CD1c-positive myeloid dendritic cell (primary cell): ENCODE measurements around the gene FAM168A.
"Not testable (repeated sequence)": the region's sequence is repeated elsewhere in the genome, so short reads cannot be mapped to it uniquely, and the experiment has no call there.

Experiments used
- DNase-seq: peaks from one replicate; pipeline ENCODE4 v3.0.0-alpha.2; 2016; ENCODE audit errors: extremely low spot score

Gene FAM168A

DNA sequence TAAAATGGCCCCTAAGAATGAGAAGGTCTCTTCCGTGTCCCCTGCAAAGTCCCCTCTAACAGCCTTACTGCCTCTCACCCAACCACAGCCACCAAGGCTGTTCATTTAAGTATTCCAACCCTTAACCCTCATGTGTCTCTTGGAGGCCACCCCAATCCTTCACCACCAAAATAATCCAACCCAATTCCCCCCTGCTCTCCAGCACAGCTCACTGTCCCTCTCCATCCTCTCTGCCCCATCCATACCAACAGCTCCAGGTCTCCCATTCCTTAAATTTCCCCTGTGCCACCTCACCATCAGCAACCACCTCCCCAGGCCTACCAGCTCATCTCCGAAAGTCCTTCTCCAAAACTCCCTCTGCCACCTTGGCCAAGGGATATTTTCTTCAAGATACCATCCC lies 1.4 kb downstream of the FAM168A start:
- DNase-seq, result no peak

DNA sequence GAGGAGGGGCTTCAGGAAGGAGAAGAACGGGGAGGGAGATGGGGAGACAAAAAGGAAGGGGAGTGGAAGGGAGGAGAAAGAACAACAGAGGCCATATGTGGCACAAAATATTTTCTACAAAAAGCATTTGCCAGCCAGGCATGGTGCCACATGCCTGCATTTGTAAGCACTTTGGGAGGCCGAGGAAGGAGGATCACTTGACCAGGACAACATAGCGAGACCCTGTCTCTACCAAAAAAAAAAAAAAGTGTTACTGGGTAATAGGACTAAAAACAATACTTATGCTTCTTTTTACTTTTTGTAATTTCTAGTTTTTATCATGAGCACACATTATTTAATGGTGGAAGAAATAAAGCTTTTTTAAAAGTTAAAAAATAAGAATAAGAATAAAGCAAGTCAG lies 5.3 kb downstream of the FAM168A start:
- no peak for DNase-seq

DNA sequence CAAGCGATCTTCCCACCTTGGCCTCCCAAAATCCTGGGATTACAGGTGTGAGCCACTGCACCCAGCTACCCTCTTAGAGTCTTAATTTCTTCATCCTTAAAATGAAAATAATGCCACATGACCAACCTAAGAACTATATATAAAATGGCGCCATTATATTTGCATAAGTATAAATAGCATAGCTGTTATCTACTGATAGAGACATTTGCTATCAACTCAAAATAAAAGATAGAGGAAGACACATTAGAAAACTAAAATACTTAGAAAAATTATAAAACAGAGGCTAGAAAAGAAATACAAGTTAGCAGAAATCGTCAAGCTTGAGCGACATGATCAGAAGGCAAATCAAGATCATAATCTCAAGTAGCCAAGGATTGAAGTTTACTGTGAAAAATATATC lies 6.2 kb downstream of the FAM168A start:
- no peak for DNase-seq

DNA sequence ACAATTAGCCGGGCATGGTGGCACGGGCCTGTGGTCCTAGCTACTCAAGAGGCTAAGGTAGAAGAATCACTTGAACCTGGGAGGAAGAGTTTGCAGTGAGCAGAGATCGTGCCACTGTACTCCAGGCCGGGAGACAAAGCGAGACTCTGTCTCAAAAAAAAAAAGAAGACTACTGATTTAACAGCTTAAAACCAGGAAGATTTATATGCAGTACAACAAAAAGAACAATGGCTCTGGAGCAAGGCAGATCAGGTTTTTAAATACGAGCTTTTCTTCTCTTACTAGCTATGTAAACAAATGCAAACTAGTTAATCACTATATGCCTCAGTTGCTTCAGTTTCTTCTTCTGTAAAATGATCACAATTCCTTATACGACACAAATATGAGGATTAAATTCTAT lies 6.9 kb downstream of the FAM168A start:
- no peak for DNase-seq

DNA sequence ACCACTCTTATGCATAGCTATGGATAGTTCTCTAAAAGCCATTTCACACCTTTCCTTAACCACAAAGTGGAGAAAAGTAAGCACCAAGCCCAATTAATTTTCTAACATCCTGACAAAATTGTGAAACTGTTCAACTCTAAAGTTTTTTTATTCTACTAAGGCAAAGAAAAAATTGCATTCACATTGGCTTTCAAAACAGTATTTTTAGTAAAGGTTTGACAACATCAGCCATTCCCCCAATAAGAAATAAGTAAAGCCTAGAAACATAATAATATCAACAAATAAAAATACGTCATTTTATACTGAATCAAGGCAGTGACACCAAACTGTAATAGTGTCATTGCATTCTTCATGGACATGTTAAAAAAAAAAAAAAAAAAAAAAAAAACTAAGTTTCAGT lies 11.1 kb downstream of the FAM168A start:
- DNase-seq, result no peak

DNA sequence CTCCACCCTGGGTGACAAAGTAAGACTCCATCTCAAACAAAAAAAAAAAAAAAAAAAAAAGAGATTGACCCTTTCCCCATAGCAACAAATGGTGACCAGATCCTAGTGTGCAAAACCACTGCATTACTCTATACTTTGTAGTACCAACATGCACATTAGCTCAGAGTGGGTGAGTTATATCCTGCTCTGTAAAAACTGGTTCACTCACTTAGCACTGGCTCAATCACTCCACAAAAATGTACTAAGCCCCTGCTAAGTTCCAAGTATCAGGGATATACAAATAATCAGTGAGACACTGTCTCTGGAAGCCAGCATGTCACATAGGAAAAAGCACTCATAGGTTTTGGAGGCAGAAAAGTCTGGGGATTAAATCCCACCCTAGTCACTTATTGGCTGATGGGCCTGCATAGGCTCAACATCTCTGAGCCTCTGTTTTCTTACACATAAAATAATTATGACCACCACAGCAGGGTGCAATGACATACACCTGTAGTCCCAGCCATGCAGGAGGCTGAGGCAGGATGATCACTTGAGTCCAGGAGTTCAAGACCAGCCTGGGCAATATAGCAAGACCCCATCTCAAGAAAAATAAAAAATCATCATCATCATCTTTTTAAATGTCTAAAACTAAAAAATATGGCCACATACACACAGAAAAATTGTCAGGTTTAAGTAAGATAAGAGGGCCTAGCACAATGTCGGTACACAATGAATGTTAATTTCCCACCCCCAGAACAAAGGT lies 11.9 kb downstream of the FAM168A start:
- DNase-seq, result no peak

DNA sequence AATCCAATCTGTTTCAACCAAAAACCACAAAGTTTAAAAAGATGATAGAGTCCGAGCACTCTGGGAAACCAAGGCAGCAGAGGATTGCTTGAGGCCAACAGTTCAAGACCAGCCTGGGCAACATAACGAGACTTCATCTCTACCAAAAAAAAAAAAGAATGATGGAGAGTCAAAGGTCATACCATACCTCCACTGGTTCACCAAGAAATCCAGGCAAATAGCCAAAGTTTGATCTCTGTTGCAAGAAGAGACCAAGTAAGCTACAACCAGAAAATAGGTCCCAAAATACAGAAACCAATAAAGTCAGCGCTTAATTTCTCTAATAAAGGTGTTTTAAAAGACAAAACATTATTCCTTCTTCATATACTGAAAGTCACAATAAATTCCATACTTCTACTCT lies 13.1 kb downstream of the FAM168A start:
- no peak for DNase-seq

DNA sequence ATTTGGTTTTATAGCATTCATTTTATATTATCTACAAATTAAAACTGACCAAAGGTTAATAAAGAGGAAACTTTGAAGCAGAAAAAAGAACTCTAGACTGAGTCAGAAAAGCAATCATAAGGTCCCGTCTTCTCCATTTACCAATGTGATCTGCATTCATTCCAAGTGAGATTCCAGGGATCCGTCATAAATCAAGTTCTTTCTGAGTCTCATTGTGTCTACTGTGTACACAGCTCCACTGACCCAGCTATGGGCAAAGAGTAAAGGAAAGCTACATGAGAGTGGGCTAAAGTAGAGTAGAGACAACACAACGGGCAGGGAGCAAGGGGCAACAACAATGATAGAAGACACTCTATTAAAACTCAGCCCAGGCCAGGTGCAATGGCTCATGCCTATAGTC lies 15.3 kb downstream of the FAM168A start:
- DNase-seq, result no peak

DNA sequence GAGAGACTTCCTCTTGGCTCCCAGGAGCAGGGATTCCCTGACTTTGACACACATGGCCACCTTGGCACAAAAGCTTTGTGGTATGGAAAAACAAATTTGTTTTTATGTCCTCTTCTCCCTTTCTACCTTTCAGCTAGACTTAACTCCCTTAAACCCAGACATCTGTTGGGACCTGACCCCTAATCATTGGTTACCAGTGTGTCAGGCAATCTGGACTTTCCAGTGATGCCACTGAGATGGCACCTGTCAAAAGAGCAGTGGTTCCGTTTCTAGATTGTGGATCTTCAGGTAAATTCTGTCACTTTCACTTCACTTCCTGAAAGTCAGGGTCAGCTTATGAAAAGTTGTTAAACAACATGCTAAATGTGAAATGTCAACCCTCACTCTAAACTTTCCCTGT lies 17.2 kb downstream of the FAM168A start:
- DNase-seq, result not testable (repeated sequence)

DNA sequence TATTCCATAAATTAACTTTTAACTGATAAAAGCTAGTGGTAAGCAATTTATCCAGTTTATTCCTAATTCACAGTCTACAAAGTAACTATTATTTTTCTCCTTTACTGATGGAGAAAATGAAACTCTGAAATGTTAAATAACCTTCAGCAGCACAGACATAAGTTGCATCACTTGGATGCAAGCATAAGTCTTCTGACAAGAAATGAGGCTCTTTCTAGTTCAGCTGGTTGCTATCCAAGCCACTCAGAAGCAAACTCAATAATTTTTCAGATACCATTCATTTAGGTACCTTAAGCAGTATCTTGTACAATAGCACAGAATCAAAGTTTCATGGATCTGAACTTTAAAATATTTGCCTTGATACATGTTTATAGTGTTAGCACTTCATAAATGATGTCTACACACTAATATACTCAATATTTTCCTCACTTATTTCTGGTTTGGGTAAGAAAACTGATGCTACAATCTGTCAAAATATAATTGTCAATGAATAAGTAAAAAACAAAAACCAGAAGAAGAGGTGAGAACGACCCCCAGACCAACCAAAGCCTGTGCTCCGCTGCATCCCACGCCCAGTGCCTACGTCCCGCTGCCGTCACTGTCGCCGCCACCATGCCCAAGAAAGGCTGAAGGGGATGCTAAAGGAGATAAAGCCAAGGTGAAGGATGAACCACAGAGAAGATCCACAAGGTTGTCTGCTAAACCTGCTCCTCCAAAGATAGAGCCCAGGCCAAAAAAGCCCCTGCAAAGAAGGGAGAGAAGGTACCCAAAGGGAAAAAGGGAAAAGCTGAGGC lies 18.1 kb downstream of the FAM168A start:
- no peak for DNase-seq

DNA sequence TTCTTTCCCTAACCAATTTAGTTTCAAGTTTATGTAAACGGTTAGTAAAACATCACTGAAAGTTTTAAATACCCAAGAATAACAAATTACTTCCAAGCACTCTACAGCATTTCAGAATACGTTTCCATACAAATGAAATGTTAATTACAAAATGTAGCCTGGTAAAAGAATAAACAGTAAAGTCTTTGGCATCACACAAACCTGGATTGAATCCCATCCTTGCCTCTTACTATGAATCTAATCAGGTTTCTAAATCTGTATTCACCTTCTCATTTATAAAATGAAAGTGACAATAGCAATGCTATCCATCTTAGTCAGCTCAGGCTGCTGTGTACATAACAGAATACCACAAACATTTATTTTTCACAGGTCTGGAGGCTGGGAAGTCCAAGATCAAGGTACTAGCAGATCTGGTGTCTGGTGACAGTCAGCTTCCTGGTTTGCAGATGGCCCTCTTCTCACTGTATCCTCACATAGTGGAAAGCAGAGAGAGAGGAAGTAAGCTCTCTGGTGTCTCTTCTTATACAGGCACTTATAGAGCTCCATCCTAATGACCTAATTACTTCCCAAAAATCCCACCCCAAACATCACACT lies 19.2 kb downstream of the FAM168A start:
- peak; percentile 29 for DNase-seq

DNA sequence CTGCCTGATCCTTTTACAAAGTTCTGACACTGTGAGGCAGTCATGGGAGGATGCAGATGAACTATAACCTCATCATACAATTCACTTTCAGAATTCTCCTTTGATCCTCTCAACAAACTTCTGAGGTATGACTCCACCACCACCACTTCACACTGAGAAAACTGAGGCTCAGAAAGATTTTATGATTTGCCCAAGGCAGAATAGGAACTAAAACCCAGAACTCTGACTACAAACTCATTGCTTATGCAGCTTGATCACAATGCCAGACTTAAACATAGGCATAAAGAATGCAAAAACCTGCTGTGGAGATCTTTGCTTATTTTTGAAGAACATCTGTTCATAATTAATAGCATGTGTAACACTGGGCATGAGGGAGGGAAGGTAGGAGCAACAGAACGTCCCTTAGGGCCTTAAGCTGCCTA lies 20.4 kb downstream of the FAM168A start:
- no peak for DNase-seq

DNA sequence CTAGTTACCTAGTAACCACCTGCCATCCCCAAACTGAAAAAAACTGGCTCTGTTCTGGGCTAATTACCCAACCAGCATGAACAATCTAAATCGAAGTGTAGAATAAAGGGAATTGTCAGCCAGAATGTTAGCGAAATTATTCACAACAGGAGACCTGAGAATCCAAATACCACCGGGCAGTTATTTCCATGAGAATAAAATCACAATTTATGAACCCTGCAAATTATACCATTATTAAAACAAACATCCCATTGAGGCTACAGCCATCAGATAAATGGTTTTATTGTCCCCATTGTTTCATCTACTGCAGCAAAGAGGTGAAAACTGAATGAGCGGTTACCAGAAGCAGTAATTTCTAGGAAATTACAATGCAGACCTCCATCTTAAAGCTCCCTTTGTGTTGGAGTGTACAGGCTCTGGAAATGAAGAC lies 21.7 kb downstream of the FAM168A start:
- DNase-seq, result no peak

DNA sequence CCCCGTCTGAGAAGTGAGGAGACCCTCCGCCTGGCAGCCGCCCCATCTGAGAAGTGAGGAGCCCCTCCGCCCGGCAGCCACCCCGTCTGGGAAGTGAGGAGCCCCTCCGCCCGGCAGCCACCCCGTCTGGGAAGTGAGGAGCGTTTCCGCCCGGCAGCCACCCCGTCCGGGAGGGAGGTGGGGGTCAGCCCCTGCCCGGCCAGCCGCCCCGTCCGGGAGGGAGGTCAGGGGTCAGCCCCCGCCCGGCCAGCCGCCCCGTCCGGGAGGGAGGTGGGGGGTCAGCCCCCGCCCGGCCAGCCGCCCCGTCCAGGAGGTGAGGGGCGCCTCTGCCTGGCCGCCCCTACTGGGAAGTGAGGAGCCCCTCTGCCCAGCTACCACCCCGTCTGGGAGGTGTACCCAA lies 25.9 kb downstream of the FAM168A start:
- not testable (repeated sequence) for DNase-seq

DNA sequence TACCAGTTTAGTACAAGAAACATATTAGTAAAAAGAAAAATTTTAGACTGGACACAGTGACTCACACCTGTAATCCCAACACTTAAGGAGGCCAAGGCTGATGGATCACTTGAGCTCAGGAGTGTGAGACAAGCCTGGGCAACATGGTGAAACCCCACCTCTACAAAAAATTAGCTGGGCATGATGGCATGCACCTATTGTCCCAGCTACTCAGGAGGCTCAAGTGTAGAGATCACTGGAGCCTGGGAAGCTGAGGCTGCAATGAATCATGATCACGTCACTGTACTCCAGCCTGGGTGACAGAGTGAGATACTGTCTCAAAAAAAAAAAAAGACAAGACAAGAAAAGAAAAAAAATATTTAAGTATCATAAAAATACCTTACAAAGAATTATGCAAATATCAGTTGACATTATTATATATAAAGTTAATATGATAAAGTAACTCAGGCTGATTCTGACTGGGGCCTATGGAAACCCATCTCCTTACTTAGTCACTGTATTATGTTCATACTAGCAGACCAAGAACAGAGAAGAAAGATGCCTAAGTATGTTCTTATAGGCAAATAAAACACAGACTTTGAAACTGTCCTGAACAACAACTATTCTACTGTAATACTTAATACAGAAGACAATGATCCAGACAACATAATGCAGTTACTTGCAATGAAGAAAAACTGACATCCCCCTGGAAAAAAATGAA lies 27.3 kb downstream of the FAM168A start:
- no peak for DNase-seq

DNA sequence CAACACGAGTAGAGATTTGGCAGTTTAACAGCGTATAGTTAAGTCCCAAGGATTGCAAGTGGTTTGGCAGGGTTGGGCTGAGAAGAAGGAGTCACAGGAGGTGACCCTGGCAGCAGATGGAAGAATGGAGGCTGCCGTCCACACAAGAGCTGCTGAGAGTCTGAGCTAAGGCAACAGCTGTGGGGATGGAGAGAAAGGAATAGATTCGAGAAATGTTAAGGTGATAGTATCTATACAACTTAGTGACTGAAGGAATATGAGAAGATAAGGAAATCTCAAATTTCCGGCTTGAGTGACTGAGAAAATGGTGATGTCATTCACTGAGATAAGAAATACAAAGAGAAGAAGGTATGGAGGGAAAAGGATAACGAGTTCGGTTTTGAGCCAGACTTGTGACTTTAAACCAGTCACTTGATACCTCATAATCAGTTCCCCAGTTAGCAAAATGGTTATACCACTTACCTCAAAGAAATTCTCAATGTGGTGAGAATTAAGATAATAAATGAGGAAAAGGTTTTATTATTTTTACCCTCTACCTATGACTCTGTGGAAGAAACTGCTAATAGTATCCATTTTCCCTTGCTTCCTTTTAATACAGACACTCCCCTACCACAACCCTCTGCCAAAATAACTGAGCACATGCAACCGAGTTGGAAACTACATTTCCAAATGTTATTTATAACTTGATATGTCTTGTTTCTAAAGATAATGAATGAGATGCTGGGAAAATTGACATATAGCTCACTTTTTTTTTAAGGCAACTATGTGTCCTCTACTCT lies 30.7 kb downstream of the FAM168A start:
- DNase-seq, result no peak

DNA sequence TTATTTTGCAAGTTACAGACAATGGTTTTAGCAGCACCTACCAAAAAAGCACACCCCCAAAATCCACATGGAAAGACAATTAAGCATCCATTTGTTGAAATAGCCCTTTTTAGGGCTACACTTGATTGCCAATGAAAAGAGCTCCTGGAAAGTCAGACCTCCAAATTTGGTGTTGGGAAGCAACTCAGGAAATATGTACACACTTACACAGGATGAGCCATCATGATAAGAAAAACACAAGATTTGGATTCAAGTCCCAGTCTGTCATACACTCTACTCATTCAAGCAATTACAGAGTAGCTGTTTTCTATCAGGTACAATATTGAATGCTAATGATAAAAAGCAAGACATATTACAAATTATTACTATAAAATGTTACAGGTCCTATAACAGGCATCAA lies 31.5 kb downstream of the FAM168A start:
- DNase-seq, result no peak

DNA sequence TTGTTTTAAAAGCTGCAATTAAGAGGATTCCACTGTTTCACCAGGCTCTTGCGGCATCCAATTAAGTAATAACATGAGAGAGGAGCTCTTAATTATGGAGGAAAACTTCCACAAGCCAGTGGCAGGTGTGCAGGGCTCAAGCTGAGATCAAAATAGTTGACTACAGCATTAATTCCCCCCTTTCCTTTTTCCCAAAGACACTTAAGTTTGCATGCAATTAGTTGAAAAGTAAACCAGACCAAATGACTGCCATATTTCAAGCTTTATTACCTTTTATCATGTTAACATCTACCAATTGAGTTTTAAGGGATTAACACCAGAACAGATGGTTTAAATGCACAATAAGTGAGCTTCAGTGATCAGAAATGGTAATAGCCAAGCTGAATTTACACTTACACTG lies 32.1 kb downstream of the FAM168A start:
- no peak for DNase-seq

DNA sequence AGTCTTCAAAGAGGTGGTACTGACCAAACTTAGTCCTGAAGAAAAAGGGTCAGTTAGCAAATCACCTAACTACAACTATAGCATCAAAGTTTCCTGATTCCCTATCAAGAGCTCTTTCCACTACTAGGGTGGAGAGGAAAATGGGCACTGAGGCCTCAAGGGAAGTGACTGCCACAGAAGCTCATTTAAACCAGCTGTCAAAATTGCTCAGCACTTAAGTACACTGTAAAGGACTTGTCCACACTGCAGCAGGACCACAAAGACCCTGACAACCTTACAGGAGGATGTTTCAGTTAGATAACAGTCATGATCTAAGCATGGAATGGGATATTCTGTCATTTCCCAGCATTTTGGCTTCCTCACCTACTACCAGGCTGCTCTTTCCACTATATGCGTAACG lies 33.0 kb downstream of the FAM168A start:
- no peak for DNase-seq

DNA sequence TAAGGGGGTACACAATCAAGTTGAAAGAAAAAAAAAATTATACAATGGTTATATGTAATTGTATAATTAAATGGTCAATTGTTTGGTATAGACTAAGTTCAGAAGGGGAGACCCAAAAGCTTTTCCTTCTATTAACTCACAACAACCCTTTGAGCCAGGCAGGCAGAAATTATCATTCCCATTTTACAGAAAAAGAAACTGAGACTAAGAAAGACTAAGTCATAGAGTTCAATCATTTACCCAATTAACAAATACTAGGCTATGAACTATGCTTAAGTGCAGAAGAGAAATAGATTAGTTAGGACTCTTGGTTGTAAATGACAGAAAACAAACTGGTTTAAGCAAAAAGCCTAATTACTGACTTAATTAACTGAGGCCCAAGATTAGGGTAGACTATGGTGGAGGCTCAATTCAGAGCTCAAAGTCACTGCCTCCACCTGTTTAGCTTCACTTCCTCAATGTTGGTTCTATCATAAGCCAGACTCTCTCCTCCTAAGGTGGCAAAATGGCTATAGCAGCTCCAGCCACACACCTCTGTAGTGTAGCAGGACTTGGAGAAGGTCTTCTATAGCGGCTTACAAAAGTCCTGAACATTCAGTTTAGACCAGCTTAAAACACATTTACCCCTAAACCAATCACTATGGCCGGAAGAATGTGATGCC lies 34.2 kb downstream of the FAM168A start:
- DNase-seq, result no peak

DNA sequence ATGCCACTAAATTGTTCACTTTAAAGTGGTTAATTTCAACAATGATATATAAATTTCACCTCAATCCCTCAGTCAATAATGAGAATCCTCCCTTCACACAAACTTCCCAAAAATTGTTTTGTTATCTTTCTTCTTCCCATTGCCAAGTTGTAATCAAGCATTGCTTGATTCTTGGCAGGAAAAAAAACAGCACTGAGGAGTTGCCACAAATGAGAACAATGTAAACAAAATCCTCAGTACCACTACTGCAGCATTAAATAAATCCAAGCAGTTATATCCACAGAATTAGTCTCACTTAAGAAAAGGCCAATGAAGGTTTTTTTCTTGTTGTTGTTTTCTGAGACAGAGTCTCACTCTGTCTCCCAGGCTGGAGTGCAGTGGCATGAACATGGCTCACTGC lies 38.2 kb downstream of the FAM168A start:
- no peak for DNase-seq
